Loucy (cell line): Measurements from ENCODE around the gene NBEA.

Experiments used
- CTCF ChIP-seq: fragments of 200-600 bp; sonication (generic); conservative IDR thresholded peaks from 2 replicates; pipeline ENCODE4 v1.5.1; 2014; ENCODE audit warnings: mild to moderate bottlenecking, antibody characterized with exemption, low read length
- EZH2phosphoT487 ChIP-seq: fragments of 200-600 bp; IDR thresholded peaks from 2 replicates; pipeline ENCODE4 v1.6.1; 2018; ENCODE audit warnings: antibody characterized with exemption, mild to moderate bottlenecking, moderate library complexity, borderline replicate concordance

GRCh38 chr13:35129500-35129899, 187.4 kb downstream of the NBEA start:
- TF ChIP-seq CTCF (no peak), EZH2phosphoT487 (no peak)
